DMS53 treated with DMSO at 0.1 percent for 48 hours (cell line): Measurements from ENCODE around the gene TIMM17B.

Source experiments
- DNase-seq: peaks from one replicate; lab custom pipeline; 2025; ENCODE audit not compliant: unreplicated experiment; lab: John Stamatoyannopoulos, UW

TIMM17B gene

GRCh38 chrX:48897625-48898306, at the start of gene TIMM17B, which contains the start of gene PQBP1:
Gene TIMM17B (minus strand): TSS chrX:48897768. CDS start chrX:48897749, 19 bp downstream.
Gene PQBP1 (plus strand): TSS chrX:48897930. CDS start chrX:48898510, 580 bp downstream.
- peak; percentile 92 for DNase-seq

- DNase-seq = peak; percentile 9
Measured at GRCh38 chrX:48945517-48946348, 48.2 kb upstream of the TIMM17B start.

- DNase-seq = no peak
Measured at GRCh38 chrX:48942895-48943294, 45.3 kb upstream of the TIMM17B start.

- DNase-seq = no peak
Measured at GRCh38 chrX:48940404-48940955, 42.9 kb upstream of the TIMM17B start.

- DNase-seq = no peak
Measured at GRCh38 chrX:48939524-48940228, 42.1 kb upstream of the TIMM17B start.

GRCh38 chrX:48938721-48939425, 41.3 kb upstream of the TIMM17B start:
- no peak for DNase-seq

GRCh38 chrX:48937054-48937907, 39.7 kb upstream of the TIMM17B start:
- no peak for DNase-seq

- DNase-seq = no peak
Measured at GRCh38 chrX:48936429-48937053, 39.0 kb upstream of the TIMM17B start.

- no peak for DNase-seq
Measured at GRCh38 chrX:48935301-48935670, 37.7 kb upstream of the TIMM17B start.

- no peak for DNase-seq
Measured at GRCh38 chrX:48934581-48935300, 37.2 kb upstream of the TIMM17B start.

- DNase-seq = no peak
Measured at GRCh38 chrX:48933757-48934156, 36.2 kb upstream of the TIMM17B start.

- DNase-seq = no peak
Measured at GRCh38 chrX:48927736-48928382, 30.3 kb upstream of the TIMM17B start.

GRCh38 chrX:48927123-48927522, 29.6 kb upstream of the TIMM17B start:
- DNase-seq = no peak

GRCh38 chrX:48924270-48924669, 26.7 kb upstream of the TIMM17B start:
- no peak for DNase-seq

- no peak for DNase-seq
Measured at GRCh38 chrX:48923771-48924170, 26.2 kb upstream of the TIMM17B start.

GRCh38 chrX:48920718-48921104, 23.1 kb upstream of the TIMM17B start:
- DNase-seq = no peak

GRCh38 chrX:48919947-48920717, 22.6 kb upstream of the TIMM17B start:
- DNase-seq = no peak
